Heart left ventricle (tissue), 13 donors: Measurements from ENCODE around the gene CTNNBIP1.

Source experiments
- CTCF ChIP-seq, 12 donors: fragments of 200-600 bp; sonication (generic) in 4 of 12; IDR thresholded peaks; one replicate each; pipeline versions ENCODE4 v1.5.0 to v1.8.0; 2018 to 2022; ENCODE audit warnings: antibody characterized with exemption in 12 of 12, mild to moderate bottlenecking in 5 of 12
- POLR2A ChIP-seq, 2 donors: fragments of 450-650 bp; IDR thresholded peaks; one replicate each; pipeline ENCODE4 v1.6.1; 2017; ENCODE audit warnings: antibody characterized with exemption in 2 of 2, mild to moderate bottlenecking in 2 of 2, moderate library complexity in 2 of 2
- donor health status: ischemic (EF 13 %, LVEDD 7.1; RV severe dilation, severe dysfunction).
- donor health status: DM: no; HTN: yes; CAD: no.
- donor health status: DM: no; HTN: no; CAD: no.
- donor health status: ischemic (EF 25% LVEDD 6.9; RV normal size, moderate dysfunction).
- donor health status: ischemic (EF 25% LVEDD 5.7; RV mildly dilated, moderate dysfunction).
- donor health status: ischemic (EF 35%, LVEDD 5.7; RV mildly dilated, moderate dysfunction).
- donor health status: nonischemic (EF 11% LVEDD 7.7; RV severe dilation, severe dysfunction).
- donor health status: DM: yes; HTN: yes; CAD: no.
- donor health status: PGD.
- donor health status: ischemic (EF 29% LVEDD 5.4; RV normal size, mild dysfunction).
- donor health status: nonischemic (EF 23%, LVEDD 6.1; RV moderate dilation, normal function).

DNA sequence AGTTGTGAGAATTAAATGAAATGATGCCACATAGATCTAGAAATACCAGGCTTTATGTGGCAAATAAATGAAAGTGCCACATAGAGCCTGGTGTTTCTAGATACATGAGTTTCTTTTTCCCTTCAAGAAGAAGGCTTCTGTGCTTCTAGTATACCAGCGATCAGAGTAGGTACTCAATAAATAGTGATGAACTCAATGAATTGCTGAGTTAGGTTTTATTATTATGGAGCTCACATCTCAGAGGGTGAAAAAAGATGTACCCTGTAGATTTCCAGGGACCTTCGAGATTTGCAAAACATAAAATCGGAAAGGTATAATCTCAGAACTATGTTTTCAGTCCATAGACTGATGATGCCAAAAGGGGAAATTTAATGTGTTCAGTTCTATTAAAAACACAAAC lies 84.0 kb downstream of the CTNNBIP1 start:
- no peak for TF ChIP-seq CTCF (IDR thresholded peaks at IDR 0.05)
- no peak for TF ChIP-seq POLR2A (IDR thresholded peaks at IDR 0.05)
